GM19351 (cell line): ENCODE data around the gene VSTM5.
"Not testable (repeated sequence)": the region's sequence is repeated elsewhere in the genome, so short reads cannot be mapped to it uniquely, and the experiment has no call there.

Experiments
- ATAC-seq: cut with Tn5 transposase; IDR thresholded peaks from one replicate; pipeline ENCODE4 v1.9.1; 2021; ENCODE audit warnings: mild to moderate bottlenecking, moderate library complexity; ENCODE audit not compliant: unreplicated experiment

Gene VSTM5

GRCh38 chr11:93801366-93801765 is 49.1 kb downstream of the VSTM5 start:
- ATAC-seq, result no peak

DNA sequence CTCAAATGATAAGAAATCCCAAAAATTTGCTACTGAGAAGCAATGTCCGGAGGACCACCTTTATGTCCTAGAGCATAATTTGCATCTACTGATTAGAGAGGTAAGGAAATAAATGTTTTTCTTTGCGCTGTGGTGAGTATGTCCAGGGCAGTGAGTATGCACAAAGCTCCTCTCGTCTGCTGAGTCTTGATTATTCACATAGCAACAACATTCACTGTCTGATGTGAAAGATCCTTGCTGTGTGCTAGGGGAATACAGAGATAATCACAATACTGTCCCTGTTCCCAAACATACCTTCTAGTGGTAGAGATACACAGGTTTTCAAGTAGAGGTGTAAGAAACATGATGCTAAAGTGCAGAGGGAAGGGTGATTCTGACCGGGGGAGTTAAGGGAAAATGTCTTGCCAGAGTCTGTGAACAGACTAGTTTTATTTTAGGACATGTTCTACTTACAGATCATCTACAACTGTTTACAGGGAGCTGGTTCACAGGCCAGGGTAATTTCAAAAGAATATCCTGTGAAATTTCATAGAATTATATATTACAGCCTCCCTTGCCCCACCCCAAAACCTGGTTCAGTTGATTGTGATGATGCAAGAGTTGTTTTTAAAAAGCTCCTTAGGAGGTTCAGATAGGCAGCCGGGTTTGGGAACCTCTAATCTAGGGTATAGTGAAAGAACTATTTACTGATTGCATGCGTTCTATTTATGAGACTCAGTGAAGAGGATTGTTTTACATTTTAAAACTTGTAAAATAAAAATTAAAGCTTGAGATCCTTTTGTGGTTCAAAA is 53.8 kb downstream of the VSTM5 start:
- ATAC-seq, result no peak

DNA sequence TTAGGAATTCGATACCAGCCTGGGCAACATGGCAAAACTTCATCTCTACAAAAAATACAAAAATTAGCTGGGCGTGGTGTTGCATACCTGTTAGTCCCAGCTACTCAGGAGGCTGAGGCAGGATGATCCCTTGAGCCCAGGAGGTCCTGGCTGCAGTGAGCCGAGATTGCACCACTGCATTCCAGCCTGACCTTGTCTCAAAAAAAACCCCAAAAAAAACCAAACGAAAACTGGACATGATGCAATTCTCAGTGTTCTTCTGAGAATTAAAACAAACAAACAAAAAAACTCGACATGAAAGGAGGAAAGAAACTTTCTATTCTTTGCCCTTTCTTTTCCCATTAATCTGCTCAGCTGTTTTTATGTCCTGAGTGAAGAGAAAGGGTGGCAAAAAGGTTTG is 58.9 kb downstream of the VSTM5 start:
- ATAC-seq, result no peak

GRCh38 chr11:93784935-93785360 is 65.5 kb downstream of the VSTM5 start:
- ATAC-seq, result peak; percentile 34

DNA sequence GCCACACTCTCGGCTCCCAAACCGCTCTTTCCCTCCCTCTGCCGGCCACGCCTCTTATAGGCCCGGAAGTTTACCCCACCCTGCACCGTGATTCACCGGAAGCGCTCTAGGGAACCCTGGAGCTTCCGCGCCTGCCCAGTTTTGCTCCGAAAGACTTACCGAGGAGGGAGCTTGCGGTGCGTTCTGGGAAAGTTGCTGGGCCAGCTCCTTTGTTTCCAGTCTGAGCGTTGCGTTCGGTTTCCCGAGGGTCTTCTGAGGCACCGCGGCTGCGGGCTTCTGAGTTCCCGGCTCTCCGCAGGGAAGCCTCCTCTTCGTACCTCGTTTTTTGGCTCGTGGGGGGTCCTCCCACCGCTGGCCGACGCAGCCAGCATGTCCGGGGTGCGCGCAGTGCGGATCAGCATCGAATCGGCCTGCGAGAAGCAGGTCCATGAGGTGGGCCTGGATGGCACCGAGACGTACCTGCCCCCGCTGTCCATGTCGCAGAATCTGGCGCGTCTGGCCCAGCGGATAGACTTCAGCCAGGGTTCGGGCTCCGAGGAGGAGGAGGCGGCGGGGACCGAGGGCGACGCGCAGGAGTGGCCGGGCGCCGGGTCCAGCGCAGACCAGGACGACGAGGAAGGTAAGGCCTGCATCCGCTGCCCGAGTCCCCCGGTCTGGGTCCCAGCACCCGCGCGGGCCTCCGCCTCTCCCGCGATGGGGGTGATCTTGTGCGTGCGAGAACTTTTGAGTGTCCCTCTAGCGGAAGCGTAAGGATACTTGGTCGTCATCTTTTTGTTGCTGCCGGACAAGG is 66.1 kb downstream of the VSTM5 start, which contains the start of gene MED17:
MED17 (plus strand) TSS at position 138 of the 790 bp plus-strand sequence; CDS start at position 370, 232 bp downstream.
- peak; percentile 92 for ATAC-seq

DNA sequence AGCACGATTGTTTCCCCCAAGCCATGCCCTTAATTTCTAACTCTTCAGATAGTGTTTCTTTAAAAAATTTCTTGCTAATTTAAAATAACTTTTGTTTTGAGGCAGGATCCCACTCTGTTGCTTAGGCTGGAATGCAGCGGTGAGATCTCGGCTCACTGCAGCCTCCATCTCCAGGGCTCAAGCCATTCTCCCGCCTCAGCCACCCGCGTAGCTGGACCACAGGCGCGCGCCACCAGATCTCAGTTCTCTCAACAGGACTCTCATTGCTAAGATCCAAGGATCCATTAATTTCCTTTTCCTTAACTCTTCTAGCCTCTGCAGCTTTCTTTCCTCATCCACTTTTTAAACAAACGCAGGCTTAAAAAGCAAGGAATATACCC is 66.7 kb downstream of the VSTM5 start:
- peak; percentile 49 for ATAC-seq

- ATAC-seq, result no peak
Observed at GRCh38 chr11:93783362-93783761, 67.1 kb downstream of the VSTM5 start.

GRCh38 chr11:93775289-93775688 is 75.1 kb downstream of the VSTM5 start:
- no peak for ATAC-seq

- ATAC-seq, result not testable (repeated sequence)
Observed at GRCh38 chr11:93774560-93774959, 75.9 kb downstream of the VSTM5 start.

DNA sequence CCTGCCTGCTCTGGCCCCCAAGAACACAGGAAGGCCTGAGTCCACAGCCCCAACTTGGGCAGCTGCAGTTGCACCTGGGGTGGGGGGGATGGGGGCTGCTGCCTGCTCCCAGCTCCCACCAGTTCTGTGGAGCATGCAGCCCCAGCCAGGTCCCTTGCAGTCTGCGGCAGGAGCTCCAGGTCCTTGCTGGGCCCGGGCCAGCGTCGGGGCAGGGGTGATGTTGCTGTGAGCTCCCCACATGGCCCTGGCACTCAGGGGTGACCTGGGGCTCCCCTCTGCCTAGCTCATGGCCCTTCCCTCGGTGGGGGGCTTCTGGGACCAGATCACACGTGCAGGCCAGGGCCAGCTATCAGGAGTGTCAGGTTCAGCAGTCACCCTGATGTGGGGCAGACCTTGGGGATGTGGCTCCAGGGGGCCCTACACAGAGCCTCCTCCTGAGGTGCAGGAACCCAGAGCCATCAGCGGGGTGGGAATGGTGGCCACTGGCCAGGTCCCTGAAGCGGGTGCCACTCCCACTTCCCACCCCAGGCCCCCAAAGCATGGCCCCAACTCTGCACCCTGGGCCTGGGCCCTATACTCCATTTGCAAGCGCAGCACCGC is 76.7 kb downstream of the VSTM5 start:
- no peak for ATAC-seq

DNA sequence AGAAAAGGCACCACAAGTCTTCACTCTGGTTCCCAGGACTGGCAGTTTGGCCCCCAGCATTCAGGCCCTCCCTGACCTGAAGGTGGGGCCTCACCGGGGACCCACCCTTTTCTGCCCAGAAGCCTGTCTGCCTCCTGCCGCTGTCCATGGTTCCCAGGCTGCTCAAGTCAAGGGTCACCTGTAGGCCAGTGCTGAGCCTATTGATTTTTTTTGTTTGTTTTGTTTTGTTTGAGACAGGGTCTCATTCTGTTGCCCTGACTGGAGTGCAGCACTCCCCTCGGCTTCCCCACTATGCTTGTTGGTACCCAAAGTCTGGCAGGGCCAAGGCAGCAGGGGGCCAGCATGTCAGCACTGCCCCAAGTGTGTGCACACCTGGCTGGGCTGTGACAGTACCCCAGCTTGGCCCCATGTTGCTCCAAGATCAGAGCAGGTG is 77.4 kb downstream of the VSTM5 start:
- no peak for ATAC-seq

DNA sequence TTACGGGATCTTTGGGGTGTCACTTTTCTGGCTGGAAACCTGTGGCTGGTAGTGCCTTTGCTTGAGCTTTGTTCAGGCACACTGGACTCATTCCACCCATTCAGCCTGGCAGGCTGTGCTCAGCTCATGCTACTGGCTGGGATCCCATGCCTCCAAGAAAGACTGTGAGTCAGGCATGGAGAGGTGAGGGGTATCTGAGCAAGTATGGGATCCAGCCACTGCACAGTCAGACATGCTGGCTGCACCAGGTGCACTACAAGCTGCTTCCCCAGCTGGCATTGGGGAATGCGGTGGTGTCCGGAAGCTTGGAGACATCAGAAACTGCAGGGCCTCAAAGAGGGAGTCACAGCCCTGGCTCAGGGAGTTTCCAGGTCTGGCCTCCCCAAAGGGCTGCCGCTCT is 78.3 kb downstream of the VSTM5 start:
- ATAC-seq, result no peak

DNA sequence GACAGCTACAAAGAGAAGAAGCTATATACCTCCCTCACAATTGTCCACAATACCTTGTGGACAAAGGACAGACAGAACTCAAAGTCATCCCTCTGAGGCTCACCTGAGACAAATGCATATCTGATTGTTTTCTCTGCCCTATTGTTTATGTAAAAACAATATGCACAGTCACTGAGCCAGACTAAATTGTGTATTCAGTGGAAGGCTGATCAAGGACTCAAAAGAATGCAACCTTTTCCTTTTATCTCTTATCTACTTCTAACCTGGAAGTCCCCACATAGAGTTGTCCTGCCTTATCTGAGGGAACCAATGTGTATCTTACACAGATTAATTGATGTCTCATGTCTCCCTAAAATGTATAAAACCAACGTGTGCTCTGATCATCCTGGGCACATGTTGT is 80.3 kb downstream of the VSTM5 start:
- ATAC-seq, result no peak
